ENCODE measurements around the gene URB1. TPM values are rescaled to one million over a fixed set of nuclear protein-coding genes. Genes with fewer than 3 reads are reported as not detected.
A peak's percentile ranks its signal among the peaks of the same experiment; 100 is the strongest.
"Not testable (repeated sequence)": the region's sequence is repeated elsewhere in the genome, so short reads cannot be mapped to it uniquely, and the experiment has no call there.

The URB1 gene, protein sequence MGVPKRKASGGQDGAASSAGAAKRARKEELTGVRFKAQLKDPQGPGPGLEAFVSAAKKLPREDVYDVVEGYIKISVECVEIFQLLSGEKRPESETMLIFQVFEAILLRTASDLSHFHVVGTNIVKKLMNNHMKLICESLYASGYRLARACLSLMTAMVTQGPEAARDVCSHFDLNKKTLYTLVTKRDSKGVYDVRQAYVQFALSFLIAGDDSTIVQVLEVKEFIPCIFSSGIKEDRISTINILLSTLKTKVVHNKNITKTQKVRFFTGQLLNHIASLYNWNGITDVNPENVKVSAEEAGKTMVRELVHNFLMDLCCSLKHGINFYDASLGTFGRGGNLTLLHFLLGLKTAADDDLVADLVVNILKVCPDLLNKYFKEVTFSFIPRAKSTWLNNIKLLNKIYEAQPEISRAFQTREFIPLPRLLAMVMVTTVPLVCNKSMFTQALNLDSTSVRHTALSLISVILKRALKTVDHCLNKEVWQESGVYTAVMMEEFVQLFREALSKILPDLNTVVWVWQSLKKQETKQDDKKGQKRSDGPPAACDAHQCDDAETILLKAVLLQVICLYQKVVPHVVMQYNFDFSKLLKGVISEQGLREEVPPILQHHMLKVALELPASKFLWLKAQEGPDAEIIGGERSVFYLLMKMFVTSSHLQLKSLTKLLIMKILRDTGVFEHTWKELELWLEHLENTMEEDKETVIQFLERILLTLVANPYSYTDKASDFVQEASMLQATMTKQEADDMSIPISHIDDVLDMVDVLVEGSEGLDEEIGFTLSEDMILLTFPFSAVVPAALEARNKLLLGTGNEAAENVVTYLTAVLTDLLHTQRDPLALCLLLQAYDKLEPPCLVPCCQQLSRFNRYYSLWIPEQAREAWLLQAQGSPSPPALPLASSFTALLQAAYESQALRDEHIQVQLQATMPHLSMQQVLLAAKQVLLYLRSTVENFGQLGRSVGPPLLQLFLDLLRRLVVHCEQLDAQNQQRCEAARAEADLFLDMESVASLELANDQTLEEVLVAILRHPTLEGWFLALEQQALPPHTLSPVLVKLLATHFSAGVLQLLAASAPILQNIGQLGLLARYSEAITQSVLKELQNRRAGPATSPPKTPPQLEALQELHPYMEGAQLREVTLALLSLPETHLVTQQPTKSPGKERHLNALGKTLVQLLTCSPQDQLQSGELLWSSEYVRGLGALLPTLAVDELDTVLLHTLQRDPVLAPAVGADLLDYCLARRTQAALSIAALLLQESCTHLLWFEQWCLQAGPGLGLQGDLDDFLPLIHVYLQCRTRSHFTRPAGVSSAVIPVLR (N-terminal part only)
- 10 to 100 TPM; 15.8 to 16.5 TPM for total RNA-seq

DNA sequence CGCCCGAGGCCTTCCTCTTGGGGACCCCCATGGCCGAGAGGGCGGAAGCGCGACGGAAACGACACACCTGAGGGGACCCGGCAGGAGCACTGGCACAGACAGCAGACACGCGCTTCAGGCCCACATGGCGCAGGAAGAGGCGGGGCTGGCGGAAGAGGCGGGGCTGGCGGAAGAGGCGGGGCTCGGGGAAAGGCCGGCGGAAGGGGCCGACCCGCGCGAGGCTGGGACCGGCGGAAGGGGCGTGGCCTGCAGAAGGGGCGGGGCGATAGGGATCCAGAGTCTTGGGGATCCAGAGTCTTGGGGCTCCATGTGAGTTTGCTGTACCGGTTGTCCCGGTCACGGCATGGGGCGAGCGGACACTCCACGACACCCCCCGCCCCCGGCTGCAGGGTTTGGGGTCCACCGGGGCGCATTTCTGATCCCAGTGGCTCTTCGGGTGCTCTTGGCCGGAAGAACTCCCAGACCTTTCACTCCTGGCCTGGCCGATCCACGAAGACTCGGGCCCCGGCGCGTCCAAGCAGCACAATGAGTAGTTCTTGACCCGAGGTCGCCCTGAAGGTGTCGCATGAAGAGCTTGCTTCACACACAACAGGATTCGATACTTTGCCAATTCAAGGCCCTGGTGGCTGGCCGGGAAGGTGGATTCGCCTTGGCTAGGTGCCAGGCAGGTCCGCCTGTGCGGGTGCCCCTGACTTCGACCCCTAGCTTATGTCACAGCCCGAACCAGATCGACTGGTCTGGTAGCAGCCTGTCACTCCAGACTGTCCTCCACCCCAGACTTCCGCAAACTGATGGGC lies at the start of gene URB1:
Gene URB1, minus strand, starts transcription at position 133 of the 797 bp plus-strand sequence. Its CDS starts 102 bp downstream, at position 31.
- Mint-ChIP-seq H3K27ac (peak within 1 kb of the TSS; percentile 83), H3K4me1 (peaks cover 35% of the 10 kb centered on the region), H3K4me3 (peak within 1 kb of the TSS; percentile 89), H3K27me3 (peaks cover 3% of the 10 kb centered on the region), H3K9me3 (no peaks in the 10 kb centered on the region), H3K36me3 (peaks cover 3% of the 10 kb centered on the region)
- DNase-seq, result peak; percentile 99
- ATAC-seq (ENCODE audit: low read depth), result peak; percentile 91
- POLR2A ChIA-PET, result interaction anchor here (0.8 to 1.9 kb wide), 7 partner anchors 11 to 219 kb away, joined by 3 to 10 read pairs (median 4); partner anchors contain the start of genes CFAP298, EVA1C and MIS18A

DNA sequence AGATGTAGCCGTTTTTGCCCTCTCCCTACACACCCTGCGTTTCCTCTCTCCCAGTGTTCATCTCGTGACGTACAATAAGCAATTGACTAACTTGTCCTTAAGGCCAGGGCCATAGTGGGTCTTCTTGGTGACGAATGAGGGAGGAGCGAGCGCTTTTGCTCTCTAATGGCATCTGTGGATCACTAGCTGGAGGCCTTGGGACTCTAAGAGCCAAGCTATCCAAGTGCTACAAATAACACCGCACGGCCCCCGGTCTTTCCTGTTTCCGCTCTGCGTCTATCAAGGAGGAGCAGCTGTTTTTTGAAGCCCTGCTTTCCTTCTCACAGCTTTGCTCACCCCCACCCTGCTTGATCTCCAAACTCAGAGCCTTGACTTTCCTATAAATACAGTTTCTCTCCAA lies 44.9 kb upstream of the URB1 start:
- no peaks in the 10 kb centered on the region for H3K27me3 Mint-ChIP-seq
- peaks cover 3% of the 10 kb centered on the region for H3K36me3 Mint-ChIP-seq
- peaks cover 5% of the 10 kb centered on the region for H3K4me1 Mint-ChIP-seq
- POLR2A ChIA-PET, result no interaction called here
- DNase-seq (no peak), ATAC-seq (ENCODE audit: low read depth) (no peak)
- peak overlapping the region; percentile 46 for H3K27ac Mint-ChIP-seq
- no peak overlapping the region for H3K4me3 Mint-ChIP-seq
- peaks cover 3% of the 10 kb centered on the region for H3K9me3 Mint-ChIP-seq

DNA sequence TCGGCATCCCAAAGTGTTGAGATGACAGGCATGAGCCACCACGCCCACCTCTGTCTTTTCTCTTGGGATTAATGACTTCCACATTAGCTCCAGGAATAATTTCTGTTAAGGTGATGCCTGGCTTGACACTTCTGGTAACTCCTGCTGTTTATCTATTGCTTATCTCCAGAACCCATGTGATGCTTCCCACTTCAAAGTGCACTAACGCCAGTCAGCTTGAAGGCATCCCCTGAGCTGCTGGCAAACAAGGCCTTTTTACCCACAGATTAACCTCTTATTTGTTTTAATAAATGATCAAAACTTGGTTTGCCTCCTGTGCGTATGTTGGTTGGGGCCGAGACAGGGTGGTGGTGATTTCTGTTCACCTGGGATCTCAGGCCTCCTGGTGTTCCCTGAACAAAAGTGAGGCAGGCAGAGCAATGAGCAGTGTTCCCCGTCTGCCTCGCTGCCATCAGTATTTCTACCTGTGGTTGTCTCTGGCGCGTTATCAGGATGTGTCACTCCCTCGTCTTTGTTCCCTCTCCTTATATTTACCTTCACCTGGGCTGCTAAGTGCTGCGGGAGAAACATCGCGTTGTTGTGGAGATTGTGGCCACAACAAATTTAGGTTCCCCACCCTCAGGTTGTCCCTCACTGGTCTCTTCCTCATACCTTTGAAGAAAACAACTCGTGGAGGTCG lies 40.3 kb upstream of the URB1 start:
- POLR2A ChIA-PET; H3K27me3 Mint-ChIP-seq; H3K36me3 Mint-ChIP-seq; DNase-seq; H3K9me3 Mint-ChIP-seq; H3K27ac Mint-ChIP-seq; ATAC-seq (ENCODE audit: low read depth); H3K4me3 Mint-ChIP-seq; H3K4me1 Mint-ChIP-seq: not testable (repeated sequence)

DNA sequence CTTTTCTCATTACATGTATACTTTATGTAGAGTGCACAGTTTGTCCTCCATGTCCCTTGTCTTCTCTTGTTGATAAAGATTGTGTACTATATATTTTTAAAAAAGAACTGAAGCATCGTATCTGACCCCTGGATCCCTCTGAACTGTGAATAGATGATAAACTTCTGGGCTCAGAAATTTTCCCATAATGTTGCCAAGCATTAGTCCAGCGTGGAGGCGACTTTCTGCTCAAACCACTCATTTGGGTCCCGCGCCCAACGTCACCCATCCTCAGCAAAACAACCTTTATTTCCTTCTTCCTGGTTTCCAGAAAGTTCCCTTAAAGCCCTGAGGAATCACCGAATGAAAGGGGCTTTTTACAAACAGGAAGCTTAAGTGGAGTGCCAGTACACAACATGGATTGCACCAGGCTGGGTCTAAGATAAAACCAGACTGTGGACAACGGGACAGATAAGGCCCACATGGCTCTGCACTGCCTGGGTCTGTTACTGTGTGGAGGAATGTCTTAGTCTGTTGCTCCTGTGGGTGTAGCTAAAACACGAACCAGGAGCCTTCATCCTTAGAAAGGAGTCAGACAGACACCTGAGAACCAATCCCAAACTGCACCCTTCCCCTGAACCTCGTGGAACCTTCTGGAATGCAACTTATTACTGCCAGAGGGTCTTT lies 35.3 kb upstream of the URB1 start:
- H3K36me3 Mint-ChIP-seq, result peaks cover 4% of the 10 kb centered on the region
- no peak overlapping the region for H3K27ac Mint-ChIP-seq
- no peaks in the 10 kb centered on the region for H3K4me1 Mint-ChIP-seq
- ATAC-seq (ENCODE audit: low read depth) (no peak), DNase-seq (no peak)
- peaks cover 3% of the 10 kb centered on the region for H3K9me3 Mint-ChIP-seq
- H3K27me3 Mint-ChIP-seq, result no peaks in the 10 kb centered on the region
- POLR2A ChIA-PET, result no interaction called here
- no peak overlapping the region for H3K4me3 Mint-ChIP-seq

DNA sequence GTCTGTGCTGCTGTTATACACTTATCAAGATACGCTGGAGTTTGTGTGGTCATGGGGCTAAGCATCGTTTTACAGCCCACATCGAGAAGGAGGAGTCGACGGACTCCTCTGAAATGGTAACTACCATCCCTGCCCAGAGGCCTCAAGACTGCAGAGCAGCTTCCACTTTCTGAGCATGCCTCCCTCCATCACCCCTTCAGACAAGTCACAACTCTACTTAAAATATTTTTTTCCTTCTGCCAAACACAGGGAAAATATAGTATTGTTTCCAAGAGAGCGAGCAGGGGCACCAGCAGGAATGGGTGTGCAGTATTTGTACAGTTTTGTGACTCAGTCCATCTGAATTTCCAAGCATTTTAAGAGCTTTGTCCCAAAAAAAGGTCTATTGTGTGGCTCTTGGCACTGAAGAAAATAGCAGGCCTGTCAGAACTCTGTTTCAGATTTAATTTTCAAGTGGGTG lies 33.8 kb upstream of the URB1 start:
- no peaks in the 10 kb centered on the region for H3K27me3 Mint-ChIP-seq
- no peak overlapping the region for H3K4me3 Mint-ChIP-seq
- ATAC-seq (ENCODE audit: low read depth) (no peak), DNase-seq (no peak)
- H3K36me3 Mint-ChIP-seq, result peaks cover 4% of the 10 kb centered on the region
- H3K27ac Mint-ChIP-seq, result no peak overlapping the region
- peaks cover 5% of the 10 kb centered on the region for H3K9me3 Mint-ChIP-seq
- no peaks in the 10 kb centered on the region for H3K4me1 Mint-ChIP-seq
- POLR2A ChIA-PET, result no interaction called here

DNA sequence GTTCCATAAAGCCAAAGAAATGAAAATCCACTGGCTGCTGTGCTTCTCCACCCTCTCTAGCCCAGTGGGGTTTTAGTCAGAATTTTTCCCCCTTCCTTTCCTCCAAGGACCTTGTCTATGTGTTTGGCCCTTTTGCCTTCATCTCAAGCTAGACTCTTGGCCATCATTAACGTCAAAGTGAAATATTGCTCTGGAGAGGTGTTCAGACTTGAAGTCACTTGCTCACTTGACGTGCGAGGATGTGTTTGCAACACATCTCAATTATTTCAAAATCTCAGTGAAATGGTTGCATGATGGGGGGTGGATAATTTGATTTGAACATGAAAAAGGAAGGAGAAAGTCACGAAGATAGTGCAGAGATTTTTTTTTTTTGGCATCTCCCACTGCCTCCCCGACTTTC lies 33.3 kb upstream of the URB1 start:
- DNase-seq, result no peak
- Mint-ChIP-seq H3K27me3 (no peaks in the 10 kb centered on the region), H3K36me3 (peaks cover 4% of the 10 kb centered on the region), H3K27ac (no peak overlapping the region), H3K4me3 (no peak overlapping the region), H3K4me1 (no peaks in the 10 kb centered on the region), H3K9me3 (peaks cover 5% of the 10 kb centered on the region)
- POLR2A ChIA-PET, result no interaction called here
- no peak for ATAC-seq (ENCODE audit: low read depth)

DNA sequence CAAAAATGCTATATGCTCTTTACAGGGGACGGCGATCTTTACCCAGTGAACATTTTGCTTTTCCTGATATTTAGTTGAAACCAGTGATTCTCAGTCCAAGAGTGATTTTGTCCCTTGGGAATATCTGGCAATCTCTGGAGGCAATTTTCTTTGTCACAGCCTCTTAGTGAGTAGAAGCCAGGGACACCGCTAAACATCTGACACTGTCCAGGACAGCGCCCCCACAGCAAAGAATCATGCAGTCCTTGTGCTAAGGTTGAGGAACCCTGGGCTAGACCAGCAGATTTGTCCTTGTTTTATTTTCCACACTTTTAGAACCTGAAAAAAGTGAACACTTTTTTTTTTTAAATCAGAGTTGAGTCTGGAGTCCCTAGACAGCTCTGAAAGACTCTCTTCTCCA lies 32.8 kb upstream of the URB1 start:
- Mint-ChIP-seq H3K4me1 (no peaks in the 10 kb centered on the region), H3K4me3 (no peak overlapping the region), H3K9me3 (peaks cover 5% of the 10 kb centered on the region), H3K27ac (no peak overlapping the region), H3K36me3 (peaks cover 4% of the 10 kb centered on the region), H3K27me3 (no peaks in the 10 kb centered on the region)
- ATAC-seq (ENCODE audit: low read depth) (no peak), DNase-seq (no peak)
- POLR2A ChIA-PET, result no interaction called here

DNA sequence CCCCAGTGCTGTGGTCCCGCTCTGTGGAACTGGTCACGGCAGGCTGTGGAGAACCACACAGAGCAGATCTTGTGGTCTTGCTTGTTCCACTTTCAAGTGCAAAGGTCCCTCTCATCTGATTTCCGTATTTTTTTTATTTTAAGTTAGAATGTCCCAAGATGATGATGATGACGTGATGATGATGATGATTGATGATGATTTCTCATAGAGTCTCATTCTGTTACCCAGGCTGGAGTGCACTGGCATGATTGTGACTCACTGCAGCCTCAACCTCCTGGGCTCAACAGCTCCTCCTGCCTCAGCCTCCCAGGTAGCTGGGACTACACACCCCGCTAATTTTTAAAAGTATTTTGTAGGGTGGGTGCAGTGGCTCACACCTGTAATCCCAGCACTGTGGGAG lies 31.9 kb upstream of the URB1 start:
- H3K4me1 Mint-ChIP-seq, result no peaks in the 10 kb centered on the region
- H3K27me3 Mint-ChIP-seq, result no peaks in the 10 kb centered on the region
- H3K4me3 Mint-ChIP-seq, result no peak overlapping the region
- peaks cover 2% of the 10 kb centered on the region for H3K9me3 Mint-ChIP-seq
- no peak for ATAC-seq (ENCODE audit: low read depth)
- POLR2A ChIA-PET, result no interaction called here
- DNase-seq, result no peak
- peaks cover 2% of the 10 kb centered on the region for H3K36me3 Mint-ChIP-seq
- no peak overlapping the region for H3K27ac Mint-ChIP-seq

DNA sequence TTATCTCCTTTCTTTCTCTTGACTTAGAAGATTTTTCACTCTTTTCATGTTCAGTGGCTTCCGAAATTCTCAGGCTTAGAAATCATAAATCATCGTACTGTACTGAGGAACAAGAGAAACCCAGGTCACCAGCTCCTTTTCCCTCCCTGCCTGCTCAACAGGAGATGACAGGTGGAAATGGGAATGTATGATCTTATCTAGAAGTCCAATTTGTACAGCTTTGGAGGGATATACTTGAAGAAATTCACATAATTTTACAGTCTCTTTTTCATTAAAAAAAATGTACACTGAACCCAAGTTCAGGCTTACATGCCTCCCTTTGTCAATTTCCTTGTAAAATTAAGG lies 31.4 kb upstream of the URB1 start:
- no peak overlapping the region for H3K27ac Mint-ChIP-seq
- no peaks in the 10 kb centered on the region for H3K27me3 Mint-ChIP-seq
- no peaks in the 10 kb centered on the region for H3K4me1 Mint-ChIP-seq
- no peak overlapping the region for H3K4me3 Mint-ChIP-seq
- H3K9me3 Mint-ChIP-seq, result peaks cover 2% of the 10 kb centered on the region
- ATAC-seq (ENCODE audit: low read depth) (no peak), DNase-seq (no peak)
- POLR2A ChIA-PET, result no interaction called here
- H3K36me3 Mint-ChIP-seq, result peaks cover 2% of the 10 kb centered on the region

DNA sequence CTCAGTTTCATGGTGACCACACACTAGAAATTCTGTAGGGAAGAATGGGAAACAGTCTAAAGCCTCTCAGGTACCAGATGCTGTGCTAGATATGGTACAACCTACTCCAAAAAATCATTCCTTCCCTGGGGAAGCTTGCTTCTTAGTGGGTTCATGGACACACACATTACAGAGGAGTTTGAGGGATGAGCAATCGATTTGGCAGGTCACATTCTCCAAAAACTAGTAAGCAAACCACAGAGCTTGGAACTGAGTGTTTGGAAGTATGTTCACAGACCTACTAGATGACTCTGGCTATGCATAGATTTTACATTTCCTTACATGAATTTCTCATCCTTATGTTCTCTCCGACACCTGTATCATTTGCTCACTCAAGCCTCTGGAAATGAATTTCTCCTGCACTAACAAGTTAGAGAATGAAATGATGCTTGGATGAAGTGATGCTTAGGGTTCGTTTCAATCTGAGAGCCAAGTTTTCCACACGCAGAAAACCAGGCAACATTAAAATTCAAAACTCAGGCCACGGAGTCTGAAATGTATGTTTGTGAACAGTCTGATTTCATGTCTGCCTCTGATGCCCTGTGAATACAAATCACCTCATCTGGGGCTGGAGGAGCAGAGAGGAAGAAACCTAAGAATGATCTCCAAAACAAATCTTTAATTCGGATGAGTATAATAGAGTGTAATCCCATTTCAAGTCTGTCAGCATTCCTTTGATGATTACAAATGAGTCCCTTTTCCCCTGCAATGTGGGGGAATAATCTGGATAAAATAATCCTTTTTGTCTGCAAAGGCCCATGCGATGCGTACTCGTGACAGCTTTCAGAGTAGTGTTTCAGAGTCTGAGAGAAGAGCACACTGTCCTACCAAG lies 30.7 kb upstream of the URB1 start:
- Mint-ChIP-seq H3K4me3 (no peak overlapping the region), H3K27me3 (no peaks in the 10 kb centered on the region), H3K36me3 (peaks cover 2% of the 10 kb centered on the region), H3K9me3 (peaks cover 2% of the 10 kb centered on the region), H3K4me1 (no peaks in the 10 kb centered on the region), H3K27ac (no peak overlapping the region)
- ATAC-seq (ENCODE audit: low read depth) (no peak), DNase-seq (no peak)
- POLR2A ChIA-PET, result no interaction called here

DNA sequence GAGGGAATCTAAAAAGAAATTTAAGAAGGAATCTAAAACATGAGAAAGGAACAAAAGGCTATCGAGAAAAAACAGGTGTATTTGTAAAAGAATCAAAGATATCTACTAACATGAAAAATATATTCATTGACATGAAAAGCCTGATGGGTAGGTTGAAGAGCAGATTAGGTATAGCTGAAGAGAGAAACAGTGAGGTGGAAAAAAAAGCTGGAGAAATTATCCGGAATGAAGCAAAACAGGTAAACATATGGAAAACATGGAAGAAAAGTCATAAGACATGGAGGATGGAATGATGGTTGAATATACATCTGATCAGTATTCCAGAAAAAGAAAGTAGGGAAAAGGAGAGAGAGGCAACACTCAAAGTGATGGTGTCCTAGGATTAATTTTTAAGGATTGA lies 29.3 kb upstream of the URB1 start:
- Mint-ChIP-seq H3K36me3 (peaks cover 2% of the 10 kb centered on the region), H3K27ac (no peak overlapping the region), H3K27me3 (no peaks in the 10 kb centered on the region), H3K4me3 (no peak overlapping the region), H3K9me3 (peaks cover 2% of the 10 kb centered on the region), H3K4me1 (no peaks in the 10 kb centered on the region)
- DNase-seq (no peak), ATAC-seq (ENCODE audit: low read depth) (no peak)
- POLR2A ChIA-PET, result no interaction called here

All from activated naive CD8-positive, alpha-beta T cell treated with anti-CD3 and anti-CD28 coated beads, Interleukin-2, amount 10 ng/mL, durations not matched to agents 7 days and 5 days (primary cell).